DOHH2 (cell line): ENCODE measurements around the gene ACBD5.
A peak's percentile ranks its signal among the peaks of the same experiment; 100 is the strongest.

Experiments used
- H3F3A ChIP-seq: fragments of 200-600 bp; sonication (generic), shearing (Covaris generic); 2 replicates; pipeline ENCODE4 v1.6.0; 2016; ENCODE audit warnings: antibody characterized with exemption, mild to moderate bottlenecking; ENCODE audit not compliant: control insufficient read depth, insufficient read depth
- H3K27ac ChIP-seq: fragments of 200-600 bp; sonication (generic); 2 replicates; pipeline ENCODE4 v1.5.1; 2014; ENCODE audit warnings: low read depth, mild to moderate bottlenecking, low read length, moderate library complexity
- H3K27me3 ChIP-seq: fragments of 200-600 bp; sonication (generic); 2 replicates; pipeline ENCODE4 v1.6.1; 2014; ENCODE audit warnings: mild to moderate bottlenecking, low read length, mixed read lengths; ENCODE audit not compliant: control insufficient read depth
- H3K36me3 ChIP-seq: fragments of 200-600 bp; sonication (generic); 2 replicates; pipeline ENCODE4 v1.6.1; 2014; ENCODE audit warnings: mild to moderate bottlenecking, low read length, moderate library complexity, mixed read lengths; ENCODE audit not compliant: control insufficient read depth
- H3K4me1 ChIP-seq: fragments of 200-600 bp; sonication (generic); 2 replicates; pipeline ENCODE4 v1.6.1; 2014; ENCODE audit warnings: mild to moderate bottlenecking, low read length, mixed read lengths; ENCODE audit not compliant: control insufficient read depth
- H3K4me2 ChIP-seq: fragments of 200-600 bp; sonication (generic); 2 replicates; pipeline ENCODE4 v1.6.0; 2014; ENCODE audit warnings: mild to moderate bottlenecking, low read length, moderate library complexity
- H3K4me3 ChIP-seq: fragments of 200-600 bp; sonication (generic); 2 replicates; pipeline ENCODE4 v1.5.1; 2014; ENCODE audit warnings: mild to moderate bottlenecking, low read length, mixed read lengths
- H3K79me2 ChIP-seq: fragments of 200-600 bp; sonication (generic); 2 replicates; pipeline ENCODE4 v1.6.1; 2014; ENCODE audit warnings: mild to moderate bottlenecking, low read length, mixed read lengths; ENCODE audit not compliant: control insufficient read depth
- H3K9me2 ChIP-seq: fragments of 200-600 bp; sonication (generic); replicated peaks from 2 replicates; pipeline ENCODE4 v1.6.1; 2014; ENCODE audit warnings: mild to moderate bottlenecking, low read length, mixed read lengths; ENCODE audit not compliant: control insufficient read depth
- H3K9me3 ChIP-seq: fragments of 200-600 bp; sonication (generic); 2 replicates; pipeline ENCODE4 v1.6.1; 2014; ENCODE audit warnings: antibody characterized with exemption, low read length, mixed read lengths; ENCODE audit not compliant: control insufficient read depth, insufficient read depth
- H4K20me1 ChIP-seq: fragments of 200-600 bp; sonication (generic); 2 replicates; pipeline ENCODE4 v1.6.0; 2014; ENCODE audit warnings: low read depth, mild to moderate bottlenecking, antibody characterized with exemption, low read length, moderate library complexity; ENCODE audit not compliant: control insufficient read depth, insufficient read depth
- CTCF ChIP-seq: fragments of 200-600 bp; sonication (generic); IDR thresholded peaks from one replicate; pipeline ENCODE4 v1.5.1; 2014; ENCODE audit warnings: antibody characterized with exemption, mild to moderate bottlenecking, low read depth, low read length; ENCODE audit not compliant: poor library complexity, severe bottlenecking
- EZH2phosphoT487 ChIP-seq: fragments of 200-600 bp; sonication (generic); IDR thresholded peaks from 2 replicates; pipeline ENCODE4 v1.6.1; 2017; ENCODE audit warnings: borderline replicate concordance, mild to moderate bottlenecking, antibody characterized with exemption, low read length, moderate library complexity, mixed read lengths

The ACBD5 gene

GRCh38 chr10:27153845-27154193, 86.8 kb downstream of the ACBD5 start:
- H3K4me1 ChIP-seq: peaks cover 33% of the 10 kb centered on the region
- peaks cover 3% of the 10 kb centered on the region; the same call in 1 of the 2 replicates for H3F3A ChIP-seq
- no peaks in the 10 kb centered on the region for H3K9me3 ChIP-seq
- H3K9me2 ChIP-seq: no peaks in the 10 kb centered on the region
- peak overlapping the region; percentile 97 for H3K27ac ChIP-seq
- TF ChIP-seq CTCF: no peak
- no peak for TF ChIP-seq EZH2phosphoT487
- peak overlapping the region; percentile 87 for H3K4me2 ChIP-seq
- peaks cover 39% of the 10 kb centered on the region for H4K20me1 ChIP-seq
- no peaks in the 10 kb centered on the region for H3K27me3 ChIP-seq
- peak overlapping the region; percentile 100 for H3K4me3 ChIP-seq
- peaks cover 70% of the 10 kb centered on the region for H3K36me3 ChIP-seq
- peaks cover 97% of the 10 kb centered on the region for H3K79me2 ChIP-seq

- H3K9me3 ChIP-seq: no peaks in the 10 kb centered on the region
- H3K4me3 ChIP-seq: peak overlapping the region; percentile 100
- H3K4me1 ChIP-seq: peaks cover 33% of the 10 kb centered on the region
- H4K20me1 ChIP-seq: peaks cover 35% of the 10 kb centered on the region
- no peaks in the 10 kb centered on the region for H3K9me2 ChIP-seq
- peaks cover 97% of the 10 kb centered on the region for H3K79me2 ChIP-seq
- peaks cover 70% of the 10 kb centered on the region for H3K36me3 ChIP-seq
- peak overlapping the region; percentile 97; the same call in 1 of the 2 replicates for H3K27ac ChIP-seq
- H3K27me3 ChIP-seq: no peaks in the 10 kb centered on the region
- peak overlapping the region; percentile 87 for H3K4me2 ChIP-seq
- TF ChIP-seq CTCF: no peak
- TF ChIP-seq EZH2phosphoT487: no peak
- peaks cover 3% of the 10 kb centered on the region; the same call in 1 of the 2 replicates for H3F3A ChIP-seq
These were observed 87.3 kb downstream of the ACBD5 start for GRCh38 chr10:27153329-27153728.

GRCh38 chr10:27152687-27153086, 87.9 kb downstream of the ACBD5 start:
- H3K4me1 ChIP-seq: peaks cover 26% of the 10 kb centered on the region
- H3K79me2 ChIP-seq: peaks cover 96% of the 10 kb centered on the region
- no peaks in the 10 kb centered on the region for H3K27me3 ChIP-seq
- TF ChIP-seq EZH2phosphoT487 (no peak), CTCF (no peak)
- peak overlapping the region; percentile 87 for H3K4me2 ChIP-seq
- peaks cover 3% of the 10 kb centered on the region; the same call in 1 of the 2 replicates for H3F3A ChIP-seq
- H3K9me2 ChIP-seq: no peaks in the 10 kb centered on the region
- no peak overlapping the region for H3K27ac ChIP-seq
- peaks cover 30% of the 10 kb centered on the region for H4K20me1 ChIP-seq
- peak overlapping the region; percentile 100 for H3K4me3 ChIP-seq
- peaks cover 69% of the 10 kb centered on the region for H3K36me3 ChIP-seq
- H3K9me3 ChIP-seq: no peaks in the 10 kb centered on the region
